ENCODE data around the gene ADAMTS19. TPM values are rescaled to one million over a fixed set of nuclear protein-coding genes. Genes with fewer than 3 reads are reported as not detected.

Gene ADAMTS19
- total RNA-seq, 1 experiment from 2014 or later: 20.3 TPM

DNA sequence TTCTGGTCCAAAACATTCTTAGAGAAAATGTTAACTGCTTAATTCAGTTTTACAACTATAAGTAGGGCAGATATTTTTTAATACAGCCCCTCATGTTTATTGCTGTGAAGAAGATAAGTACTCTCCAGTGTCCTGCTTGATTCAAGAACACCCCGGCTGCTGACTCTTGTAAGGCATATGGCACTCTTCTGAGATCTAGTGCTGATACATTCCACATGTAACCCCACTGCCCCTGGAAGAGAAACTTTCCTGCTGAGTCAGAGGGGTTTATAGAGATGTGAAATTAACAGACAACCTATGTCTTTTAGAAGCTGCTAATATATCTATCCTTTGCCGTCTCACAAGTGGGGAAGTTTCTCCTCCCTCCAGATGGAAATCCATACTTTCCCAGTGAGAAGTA is 286.8 kb downstream of the ADAMTS19 start:
- Histone ChIP-seq H4K20me1 (ENCODE audit: control insufficient read depth, insufficient read depth, insufficient read length) (no peaks in the 10 kb centered on the region), H3K4me2 (ENCODE audit: insufficient read depth, insufficient read length, low read length) (no peak overlapping the region), H3K4me1 (ENCODE audit: insufficient read depth, low read length) (peaks cover 5% of the 10 kb centered on the region), H2AK5ac (ENCODE audit: insufficient read length, low read length) (no peak overlapping the region), H3K18ac (ENCODE audit: insufficient read length, low read depth, low read length) (no peak overlapping the region), H3K14ac (ENCODE audit: insufficient read depth, low read length) (no peak overlapping the region), H2BK20ac (ENCODE audit: low read depth, low read length, poor library complexity, severe bottlenecking) (no peak overlapping the region), H3K79me1 (ENCODE audit: insufficient read depth, low read depth, low read length, poor library complexity, severe bottlenecking) (no peaks in the 10 kb centered on the region), H2BK120ac (ENCODE audit: low read depth, low read length, poor library complexity, severe bottlenecking) (no peak overlapping the region), H3K4ac (ENCODE audit: low read depth, low read length) (no peak overlapping the region), H4K91ac (ENCODE audit: insufficient read length, low read depth, low read length) (no peak overlapping the region), H4K5ac (ENCODE audit: insufficient read length, low read depth, low read length) (no peak overlapping the region), H3K9me3 (ENCODE audit: control insufficient read depth, low read depth, low read length) (no peaks in the 10 kb centered on the region), H3K23me2 (ENCODE audit: insufficient read length, low read depth, low read length, poor library complexity, severe bottlenecking) (no peaks in the 10 kb centered on the region), H3K27me3 (ENCODE audit: insufficient read depth, low read length) (no peaks in the 10 kb centered on the region), H2BK5ac (ENCODE audit: insufficient read length, low read length) (no peak overlapping the region), H3K79me2 (ENCODE audit: insufficient read depth, low read length) (no peaks in the 10 kb centered on the region), H4K8ac (replicated peaks; ENCODE audit: insufficient read length, low read depth, low read length) (no peak overlapping the region), H3K27ac (ENCODE audit: insufficient read length, low read depth, low read length) (no peak overlapping the region), H3K56ac (ENCODE audit: insufficient read length, low read depth, low read length) (no peak overlapping the region), H2BK12ac (ENCODE audit: insufficient read length, low read depth, low read length) (no peak overlapping the region), H2BK15ac (ENCODE audit: low read depth, low read length) (no peak overlapping the region), H3K9ac (ENCODE audit: extremely low read depth, insufficient read length, low read length) (no peak overlapping the region), H3T11ph (ENCODE audit: low read length) (no peak overlapping the region), H3K23ac (ENCODE audit: insufficient read length, low read depth, low read length) (no peak overlapping the region), H2AFZ (ENCODE audit: low read length) (no peak overlapping the region)
- no peaks in the 10 kb centered on the region for H3K9me3 Mint-ChIP-seq
- peaks cover 18 to 19% of the 10 kb centered on the region in 2 experiments for H3K4me1 Mint-ChIP-seq
- no peaks in the 10 kb centered on the region for H3K27me3 Mint-ChIP-seq (ENCODE audit: low read depth)
- H3K27ac Mint-ChIP-seq: no peak overlapping the region
- no peak for DNase-seq
- H3K36me3 Mint-ChIP-seq (ENCODE audit: insufficient read depth in 1 of 3, low read depth in 3 of 3): no peaks in the 10 kb centered on the region
- no CpG with 5 or more reads among the region's 2 CpGs for WGBS (ENCODE audit: extremely low coverage, insufficient read length, low lambda C conversion rate)
- H3K4me3 Mint-ChIP-seq: no peak overlapping the region
- TF ChIP-seq, protein P1, sequence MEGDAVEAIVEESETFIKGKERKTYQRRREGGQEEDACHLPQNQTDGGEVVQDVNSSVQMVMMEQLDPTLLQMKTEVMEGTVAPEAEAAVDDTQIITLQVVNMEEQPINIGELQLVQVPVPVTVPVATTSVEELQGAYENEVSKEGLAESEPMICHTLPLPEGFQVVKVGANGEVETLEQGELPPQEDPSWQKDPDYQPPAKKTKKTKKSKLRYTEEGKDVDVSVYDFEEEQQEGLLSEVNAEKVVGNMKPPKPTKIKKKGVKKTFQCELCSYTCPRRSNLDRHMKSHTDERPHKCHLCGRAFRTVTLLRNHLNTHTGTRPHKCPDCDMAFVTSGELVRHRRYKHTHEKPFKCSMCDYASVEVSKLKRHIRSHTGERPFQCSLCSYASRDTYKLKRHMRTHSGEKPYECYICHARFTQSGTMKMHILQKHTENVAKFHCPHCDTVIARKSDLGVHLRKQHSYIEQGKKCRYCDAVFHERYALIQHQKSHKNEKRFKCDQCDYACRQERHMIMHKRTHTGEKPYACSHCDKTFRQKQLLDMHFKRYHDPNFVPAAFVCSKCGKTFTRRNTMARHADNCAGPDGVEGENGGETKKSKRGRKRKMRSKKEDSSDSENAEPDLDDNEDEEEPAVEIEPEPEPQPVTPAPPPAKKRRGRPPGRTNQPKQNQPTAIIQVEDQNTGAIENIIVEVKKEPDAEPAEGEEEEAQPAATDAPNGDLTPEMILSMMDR (conservative IDR thresholded peaks at IDR 0.05): no peak
